Hepatocyte (in vitro differentiated cells): Measurements from ENCODE around the gene PLD3. TPM values are rescaled to one million over a fixed set of nuclear protein-coding genes. Genes with fewer than 3 reads are reported as not detected.
A peak's percentile ranks its signal among the peaks of the same experiment; 100 is the strongest.

Experiments
- DNase-seq: peaks from one replicate; pipeline ENCODE4 v3.0.0-alpha.2; 2016; ENCODE audit warnings: low spot score
- H2AFZ ChIP-seq: fragments of 200-600 bp; sonication (generic); 2 replicates; pipeline ENCODE4 v1.6.0; 2016; ENCODE audit warnings: antibody characterized with exemption, mild to moderate bottlenecking
- H3K27ac ChIP-seq: fragments of 200-600 bp; sonication (generic); 2 replicates; pipeline ENCODE4 v1.5.1; 2016; ENCODE audit warnings: mild to moderate bottlenecking
- H3K27me3 ChIP-seq: fragments of 200-600 bp; sonication (generic); 2 replicates; pipeline ENCODE4 v1.6.1; 2016
- H3K36me3 ChIP-seq: fragments of 200-600 bp; sonication (generic); replicated peaks from 2 replicates; pipeline ENCODE4 v1.5.1; 2016; ENCODE audit warnings: low read depth; ENCODE audit not compliant: insufficient read depth
- H3K4me1 ChIP-seq: fragments of 200-600 bp; sonication (generic); 2 replicates; pipeline ENCODE4 v1.5.1; 2016; ENCODE audit warnings: mild to moderate bottlenecking, moderate library complexity; ENCODE audit not compliant: insufficient read depth
- H3K4me2 ChIP-seq: fragments of 200-600 bp; sonication (generic); 2 replicates; pipeline ENCODE4 v1.6.0; 2016
- H3K4me3 ChIP-seq: fragments of 200-600 bp; sonication (generic); 2 replicates; pipeline ENCODE4 v1.5.1; 2016; ENCODE audit warnings: mild to moderate bottlenecking
- H3K79me2 ChIP-seq: fragments of 200-600 bp; sonication (generic); 2 replicates; pipeline ENCODE4 v1.6.0; 2017; ENCODE audit warnings: mild to moderate bottlenecking
- H3K9me2 ChIP-seq: fragments of 200-600 bp; sonication (generic); replicated peaks from 2 replicates; pipeline ENCODE4 v1.6.0; 2017; ENCODE audit warnings: mild to moderate bottlenecking; ENCODE audit not compliant: insufficient read depth
- H3K9me3 ChIP-seq: fragments of 200-600 bp; sonication (generic); 2 replicates; pipeline ENCODE4 v1.5.1; 2016; ENCODE audit warnings: low read depth, mild to moderate bottlenecking
- H4K20me1 ChIP-seq: fragments of 200-600 bp; sonication (generic); 2 replicates; pipeline ENCODE4 v1.6.0; 2016; ENCODE audit warnings: mild to moderate bottlenecking; ENCODE audit not compliant: insufficient read depth, poor library complexity, severe bottlenecking
- EZH2 ChIP-seq: fragments of 200-600 bp; sonication (generic); IDR thresholded peaks from 2 replicates; pipeline ENCODE4 v1.6.1; 2016; ENCODE audit warnings: antibody characterized with exemption, mild to moderate bottlenecking, borderline replicate concordance
- WGBS: methylation state at CpG from one replicate; pipeline ENCODE4 v1.1.6; 2016; ENCODE audit warnings: low lambda C conversion rate; ENCODE audit errors: missing lambda C conversion rate; 5-methylcytosine and 5-hydroxymethylcytosine counted together
- microRNA-seq: library from miRNA; unstranded; fragments of <30 nt; microRNA quantifications from one replicate; pipeline ENCODE4, GENCODE V29; 2017
- polyA plus RNA-seq: library from polyadenylated mRNA; unstranded; fragments of >200 nt; fragmentation: Nextera tagmentation; extraction: Ambion mirVana; gene quantifications from 2 replicates; pipeline ENCODE4 v1.2.1, GENCODE V29; 2016
- small RNA-seq: library from RNA; depleted of rRNA; stranded (forward); fragments of <200 nt; gene quantifications from one replicate; pipeline ENCODE3, GENCODE V24; 2014
- total RNA-seq: library from RNA; depleted of rRNA; stranded (reverse); fragments of >200 nt; gene quantifications from 2 replicates; pipeline ENCODE4 v1.2.3, GENCODE V29; 2014
- TF ChIP-seq, protein P1 (sequence below): fragments of 200-600 bp; sonication (generic); IDR thresholded peaks from 2 replicates; pipeline ENCODE4 v1.5.1; 2016; ENCODE audit warnings: antibody characterized with exemption, mild to moderate bottlenecking; ENCODE audit not compliant: poor library complexity

PLD3 gene
- total and polyA plus RNA-seq, 2 experiments from 2014 or later, result 805 to 1,297 TPM

DNA sequence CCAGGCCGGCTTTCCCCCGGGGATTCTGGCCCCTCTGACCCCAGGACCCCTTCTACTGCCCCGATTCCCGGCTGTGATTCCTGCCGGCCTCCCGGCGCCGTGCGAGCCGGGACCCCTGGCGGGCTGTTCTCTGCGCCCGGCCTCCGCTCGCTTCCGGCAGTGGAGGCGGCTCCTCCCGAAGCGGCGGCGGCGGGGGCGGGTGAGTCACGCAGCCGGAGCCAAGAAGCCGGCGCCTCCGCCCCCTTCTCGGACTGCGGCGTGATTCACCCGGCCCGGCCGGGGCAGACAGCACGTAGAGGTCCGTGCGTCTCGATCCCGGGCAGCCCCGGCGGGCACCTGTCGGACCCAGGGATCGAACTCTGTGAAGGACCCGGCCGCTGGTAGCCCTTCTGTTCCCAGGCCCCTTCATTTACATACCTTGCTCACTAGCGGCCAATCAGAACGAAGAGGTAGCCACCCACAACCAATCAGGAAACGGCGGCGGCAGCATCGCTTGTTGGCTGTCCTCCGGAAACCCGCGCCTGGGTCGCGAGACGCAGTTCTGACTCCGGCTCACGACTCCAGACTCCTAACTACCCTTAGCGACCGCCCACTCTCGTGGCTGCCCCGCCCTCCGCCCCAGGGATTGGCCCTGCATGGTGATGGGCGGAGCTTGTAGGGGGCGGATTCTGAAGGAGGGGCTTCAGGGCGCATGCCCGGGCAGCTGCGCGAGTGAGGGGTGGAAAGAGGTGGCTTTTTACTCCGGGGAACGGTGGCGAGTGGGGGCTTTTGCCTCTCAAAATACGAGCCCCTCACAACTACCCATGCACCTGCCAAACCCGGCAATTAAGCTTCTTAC is 77.2 kb downstream of the PLD3 start, which contains the start of gene SERTAD1:
SERTAD1 (minus strand) TSS at position 543 of the 838 bp plus-strand sequence. CDS start 2,446 bp downstream, outside the sequence.
- H3K4me3 ChIP-seq, result peak within 1 kb of the TSS; percentile 39
- no peaks in the 10 kb centered on the region for H4K20me1 ChIP-seq
- H3K4me2 ChIP-seq, result peak within 1 kb of the TSS; percentile 95
- peaks cover 13% of the 10 kb centered on the region for H3K4me1 ChIP-seq
- peaks cover 33% of the 10 kb centered on the region for H3K79me2 ChIP-seq
- H3K36me3 ChIP-seq, result no peaks in the 10 kb centered on the region
- WGBS, result under 1% methylated on average over 69 of the region's 75 CpGs
- H3K27ac ChIP-seq, result peak within 1 kb of the TSS; percentile 99
- H3K9me2 ChIP-seq, result no peaks in the 10 kb centered on the region
- peak within 1 kb of the TSS; percentile 55 for H2AFZ ChIP-seq
- no peaks in the 10 kb centered on the region for H3K27me3 ChIP-seq
- H3K9me3 ChIP-seq, result no peaks in the 10 kb centered on the region
- peak; percentile 100 for DNase-seq
- no peak for TF ChIP-seq EZH2
- TF ChIP-seq, protein P1, sequence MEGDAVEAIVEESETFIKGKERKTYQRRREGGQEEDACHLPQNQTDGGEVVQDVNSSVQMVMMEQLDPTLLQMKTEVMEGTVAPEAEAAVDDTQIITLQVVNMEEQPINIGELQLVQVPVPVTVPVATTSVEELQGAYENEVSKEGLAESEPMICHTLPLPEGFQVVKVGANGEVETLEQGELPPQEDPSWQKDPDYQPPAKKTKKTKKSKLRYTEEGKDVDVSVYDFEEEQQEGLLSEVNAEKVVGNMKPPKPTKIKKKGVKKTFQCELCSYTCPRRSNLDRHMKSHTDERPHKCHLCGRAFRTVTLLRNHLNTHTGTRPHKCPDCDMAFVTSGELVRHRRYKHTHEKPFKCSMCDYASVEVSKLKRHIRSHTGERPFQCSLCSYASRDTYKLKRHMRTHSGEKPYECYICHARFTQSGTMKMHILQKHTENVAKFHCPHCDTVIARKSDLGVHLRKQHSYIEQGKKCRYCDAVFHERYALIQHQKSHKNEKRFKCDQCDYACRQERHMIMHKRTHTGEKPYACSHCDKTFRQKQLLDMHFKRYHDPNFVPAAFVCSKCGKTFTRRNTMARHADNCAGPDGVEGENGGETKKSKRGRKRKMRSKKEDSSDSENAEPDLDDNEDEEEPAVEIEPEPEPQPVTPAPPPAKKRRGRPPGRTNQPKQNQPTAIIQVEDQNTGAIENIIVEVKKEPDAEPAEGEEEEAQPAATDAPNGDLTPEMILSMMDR, result peak; percentile 95

Small RNAs within 50 kb of the gene (microRNA-seq; reads per million reads assigned to microRNA genes)
- 4.5 reads per million, percentile 5 among the genes with 10 or more reads in this experiment for gene MIR6796

Small RNAs within 50 kb of the gene (small RNA-seq; reads per million reads assigned to genes)
- 0.09 reads per million for gene MIR6796
- not detected for gene RF00019
- gene RNU6-945P, result not detected

Other genes with a start within 250 kb of the PLD3 start
- gene MAP3K10, start 157.3 kb upstream of the PLD3 start, total RNA-seq, result 6.1 and 9.5 TPM in 2 replicates
- 9.1 and 10.3 TPM in 2 replicates for gene MAP3K10, start 157.3 kb upstream of the PLD3 start, polyA plus RNA-seq
- gene TTC9B, start 130.3 kb upstream of the PLD3 start, total RNA-seq, result not detected in 2 replicates
- 0.21 and 0.33 TPM in 2 replicates for gene TTC9B, start 130.3 kb upstream of the PLD3 start, polyA plus RNA-seq
- gene CCNP, start 122.0 kb upstream of the PLD3 start, total RNA-seq, result 0.12 TPM in 1 of 2 replicates, not detected in the other
- gene CCNP, start 122.0 kb upstream of the PLD3 start, polyA plus RNA-seq, result 0.52 TPM in 1 of 2 replicates, not detected in the other
- 103 and 106 TPM in 2 replicates for gene AKT2, start 63.4 kb upstream of the PLD3 start, total RNA-seq
- gene AKT2, start 63.4 kb upstream of the PLD3 start, polyA plus RNA-seq, result 53.7 and 54.9 TPM in 2 replicates
- 7.4 and 9.7 TPM in 2 replicates for gene C19orf47, start 298 bp upstream of the PLD3 start, total RNA-seq
- 9.3 and 9.8 TPM in 2 replicates for gene C19orf47, start 298 bp upstream of the PLD3 start, polyA plus RNA-seq
- gene HIPK4, start 41.5 kb downstream of the PLD3 start, total RNA-seq, result 0.07 and 0.08 TPM in 2 replicates
- gene HIPK4, start 41.5 kb downstream of the PLD3 start, polyA plus RNA-seq, result 0.13 TPM in 1 of 2 replicates, not detected in the other
- 1.9 and 2.0 TPM in 2 replicates for gene PRX, start 64.7 kb downstream of the PLD3 start, total RNA-seq
- gene PRX, start 64.7 kb downstream of the PLD3 start, polyA plus RNA-seq, result 0.80 and 1.4 TPM in 2 replicates
- 14.4 and 17.1 TPM in 2 replicates for gene SERTAD1, start 77.3 kb downstream of the PLD3 start, total RNA-seq
- gene SERTAD1, start 77.3 kb downstream of the PLD3 start, polyA plus RNA-seq, result 17.9 and 23.6 TPM in 2 replicates
- 36.4 and 40.4 TPM in 2 replicates for gene SERTAD3, start 95.6 kb downstream of the PLD3 start, total RNA-seq
- gene SERTAD3, start 95.6 kb downstream of the PLD3 start, polyA plus RNA-seq, result 62.2 and 64.0 TPM in 2 replicates
- 114 and 116 TPM in 2 replicates for gene BLVRB, start 117.0 kb downstream of the PLD3 start, total RNA-seq
- 146 and 157 TPM in 2 replicates for gene BLVRB, start 117.0 kb downstream of the PLD3 start, polyA plus RNA-seq
- 0.28 and 0.67 TPM in 2 replicates for gene SPTBN4, start 118.3 kb downstream of the PLD3 start, total RNA-seq
- 0.66 and 1.3 TPM in 2 replicates for gene SPTBN4, start 118.3 kb downstream of the PLD3 start, polyA plus RNA-seq
- gene SHKBP1, start 228.2 kb downstream of the PLD3 start, total RNA-seq, result 22.6 and 44.6 TPM in 2 replicates
- 81.3 and 83.6 TPM in 2 replicates for gene SHKBP1, start 228.2 kb downstream of the PLD3 start, polyA plus RNA-seq